ENCODE results near the gene CDH13.

DNA sequence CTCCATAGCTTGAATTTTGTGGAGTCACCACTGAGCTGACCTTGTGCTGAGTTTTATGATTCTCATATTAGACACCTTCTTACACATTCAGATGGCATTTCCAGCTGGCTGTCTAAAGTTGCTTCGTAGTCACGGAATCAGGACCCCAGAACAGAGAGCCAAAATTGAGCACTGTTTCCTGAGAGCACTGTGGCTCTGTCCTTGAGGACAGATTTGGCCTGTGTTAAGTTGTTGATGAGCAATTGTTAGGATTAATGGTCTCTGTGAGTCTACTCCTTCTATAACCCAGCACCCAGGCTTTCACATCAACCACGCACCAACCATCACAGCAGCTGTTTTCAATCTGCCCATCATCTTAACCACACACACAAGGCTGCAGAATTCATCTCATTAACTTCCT lies 903.5 kb downstream of the CDH13 start:
- TF ChIP-seq ZBTB21 (tag by site-specific recombination; IDR thresholded peaks at IDR 0.05) (no peak), ZNF175 (tag by site-specific recombination; IDR thresholded peaks at IDR 0.05) (no peak), ZNF785 (tag by site-specific recombination; IDR thresholded peaks at IDR 0.05) (no peak), HOXA7 (CRISPR knock-in tag; IDR thresholded peaks at IDR 0.05; ENCODE audit: borderline replicate concordance) (no peak)
- TF ChIP-seq, protein P1, sequence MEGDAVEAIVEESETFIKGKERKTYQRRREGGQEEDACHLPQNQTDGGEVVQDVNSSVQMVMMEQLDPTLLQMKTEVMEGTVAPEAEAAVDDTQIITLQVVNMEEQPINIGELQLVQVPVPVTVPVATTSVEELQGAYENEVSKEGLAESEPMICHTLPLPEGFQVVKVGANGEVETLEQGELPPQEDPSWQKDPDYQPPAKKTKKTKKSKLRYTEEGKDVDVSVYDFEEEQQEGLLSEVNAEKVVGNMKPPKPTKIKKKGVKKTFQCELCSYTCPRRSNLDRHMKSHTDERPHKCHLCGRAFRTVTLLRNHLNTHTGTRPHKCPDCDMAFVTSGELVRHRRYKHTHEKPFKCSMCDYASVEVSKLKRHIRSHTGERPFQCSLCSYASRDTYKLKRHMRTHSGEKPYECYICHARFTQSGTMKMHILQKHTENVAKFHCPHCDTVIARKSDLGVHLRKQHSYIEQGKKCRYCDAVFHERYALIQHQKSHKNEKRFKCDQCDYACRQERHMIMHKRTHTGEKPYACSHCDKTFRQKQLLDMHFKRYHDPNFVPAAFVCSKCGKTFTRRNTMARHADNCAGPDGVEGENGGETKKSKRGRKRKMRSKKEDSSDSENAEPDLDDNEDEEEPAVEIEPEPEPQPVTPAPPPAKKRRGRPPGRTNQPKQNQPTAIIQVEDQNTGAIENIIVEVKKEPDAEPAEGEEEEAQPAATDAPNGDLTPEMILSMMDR (tag by site-specific recombination; IDR thresholded peaks at IDR 0.05) = no peak
- TF ChIP-seq, protein P2, sequence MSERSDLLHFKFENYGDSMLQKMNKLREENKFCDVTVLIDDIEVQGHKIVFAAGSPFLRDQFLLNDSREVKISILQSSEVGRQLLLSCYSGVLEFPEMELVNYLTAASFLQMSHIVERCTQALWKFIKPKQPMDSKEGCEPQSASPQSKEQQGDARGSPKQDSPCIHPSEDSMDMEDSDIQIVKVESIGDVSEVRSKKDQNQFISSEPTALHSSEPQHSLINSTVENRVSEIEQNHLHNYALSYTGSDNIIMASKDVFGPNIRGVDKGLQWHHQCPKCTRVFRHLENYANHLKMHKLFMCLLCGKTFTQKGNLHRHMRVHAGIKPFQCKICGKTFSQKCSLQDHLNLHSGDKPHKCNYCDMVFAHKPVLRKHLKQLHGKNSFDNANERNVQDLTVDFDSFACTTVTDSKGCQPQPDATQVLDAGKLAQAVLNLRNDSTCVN (tag by site-specific recombination; optimal IDR thresholded peaks at IDR 0.05) = no peak

Measured in HEK293 (cell line).